ENCODE measurements around the gene HIPK1.
"Not testable (repeated sequence)": the region's sequence is repeated elsewhere in the genome, so short reads cannot be mapped to it uniquely, and the experiment has no call there.

The HIPK1 gene

GRCh38 chr1:114006825-114007224 is 77.7 kb downstream of the HIPK1 start:
- WGBS, 2 experiments = 91 to 94% methylated on average over 4 of the region's 4 CpGs
- H3K36me3 ChIP-seq (ENCODE audit: control insufficient read depth, insufficient read depth, low read length); H3K4me3 ChIP-seq (ENCODE audit: insufficient read depth, low read depth, low read length); H3K9me3 ChIP-seq (ENCODE audit: control insufficient read depth, low read length); H3K27ac ChIP-seq (ENCODE audit: insufficient read depth, low read depth, low read length, poor library complexity, severe bottlenecking); H3K27me3 ChIP-seq (ENCODE audit: control insufficient read depth, insufficient read depth, low read length, poor library complexity, severe bottlenecking): not testable (repeated sequence)
- peaks cover 23% of the 10 kb centered on the region for H3K4me1 ChIP-seq (ENCODE audit: control insufficient read depth, insufficient read depth, low read length)

GRCh38 chr1:114008480-114008941 is 79.4 kb downstream of the HIPK1 start:
- no peaks in the 10 kb centered on the region for H3K27me3 ChIP-seq (ENCODE audit: control insufficient read depth, insufficient read depth, low read length, poor library complexity, severe bottlenecking)
- no peaks in the 10 kb centered on the region for H3K36me3 ChIP-seq (ENCODE audit: control insufficient read depth, insufficient read depth, low read length)
- 53 to 61% methylated on average over 2 of the region's 2 CpGs for WGBS, 2 experiments
- H3K4me1 ChIP-seq (ENCODE audit: control insufficient read depth, insufficient read depth, low read length) = peaks cover 7% of the 10 kb centered on the region
- H3K27ac ChIP-seq (ENCODE audit: insufficient read depth, low read depth, low read length, poor library complexity, severe bottlenecking) = no peak overlapping the region
- no peak overlapping the region for H3K4me3 ChIP-seq (ENCODE audit: insufficient read depth, low read depth, low read length)
- no peaks in the 10 kb centered on the region for H3K9me3 ChIP-seq (ENCODE audit: control insufficient read depth, low read length)

DNA sequence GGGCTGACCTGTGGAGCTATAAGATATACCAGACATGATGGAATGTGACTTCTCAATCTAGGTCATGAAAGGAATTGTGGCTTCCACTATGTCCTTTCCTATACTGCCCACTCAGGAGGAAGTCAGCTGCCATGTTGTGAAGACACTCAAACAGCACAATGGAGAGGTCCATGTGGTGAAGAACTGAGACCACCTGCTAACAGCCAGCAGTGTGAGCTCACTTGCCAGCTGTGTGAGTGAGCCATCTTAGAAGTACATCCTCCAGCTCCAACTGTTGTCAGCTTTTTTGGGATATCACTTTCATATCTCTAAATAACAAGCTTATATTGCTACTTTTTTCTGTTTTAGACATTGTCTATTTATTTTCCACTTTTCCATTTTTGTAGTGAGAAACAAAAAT is 79.9 kb downstream of the HIPK1 start:
- Histone ChIP-seq H3K27me3 (ENCODE audit: control insufficient read depth, insufficient read depth, low read length, poor library complexity, severe bottlenecking) (no peaks in the 10 kb centered on the region), H3K9me3 (ENCODE audit: control insufficient read depth, low read length) (no peaks in the 10 kb centered on the region), H3K36me3 (ENCODE audit: control insufficient read depth, insufficient read depth, low read length) (no peaks in the 10 kb centered on the region), H3K4me1 (ENCODE audit: control insufficient read depth, insufficient read depth, low read length) (peaks cover 7% of the 10 kb centered on the region), H3K4me3 (ENCODE audit: insufficient read depth, low read depth, low read length) (no peak overlapping the region), H3K27ac (ENCODE audit: insufficient read depth, low read depth, low read length, poor library complexity, severe bottlenecking) (no peak overlapping the region)

DNA sequence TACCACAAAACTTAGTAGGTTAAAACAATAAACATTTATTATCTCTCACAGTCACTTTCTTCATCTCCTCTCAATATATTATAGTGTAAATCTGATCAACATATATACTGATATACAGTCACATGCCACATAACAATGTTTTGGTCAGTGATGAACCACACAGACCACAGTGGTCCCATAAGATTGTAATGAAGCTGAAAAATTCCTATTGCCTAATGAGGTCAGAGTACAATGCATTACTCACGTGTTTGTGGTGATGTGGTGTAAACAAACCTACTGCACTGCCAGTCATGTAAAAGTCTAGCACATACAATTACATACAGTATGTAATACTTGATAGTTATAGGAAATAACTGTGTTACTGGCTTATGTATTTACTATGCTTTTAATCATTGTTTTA is 80.3 kb downstream of the HIPK1 start:
- H3K9me3 ChIP-seq (ENCODE audit: control insufficient read depth, low read length) = no peaks in the 10 kb centered on the region
- no peak overlapping the region for H3K27ac ChIP-seq (ENCODE audit: insufficient read depth, low read depth, low read length, poor library complexity, severe bottlenecking)
- H3K27me3 ChIP-seq (ENCODE audit: control insufficient read depth, insufficient read depth, low read length, poor library complexity, severe bottlenecking) = no peaks in the 10 kb centered on the region
- WGBS, 2 experiments = 71% methylated on average over 1 of the region's 1 CpG
- H3K4me1 ChIP-seq (ENCODE audit: control insufficient read depth, insufficient read depth, low read length) = peaks cover 7% of the 10 kb centered on the region
- no peak overlapping the region for H3K4me3 ChIP-seq (ENCODE audit: insufficient read depth, low read depth, low read length)
- H3K36me3 ChIP-seq (ENCODE audit: control insufficient read depth, insufficient read depth, low read length) = no peaks in the 10 kb centered on the region

GRCh38 chr1:114010433-114011184 is 81.5 kb downstream of the HIPK1 start:
- Histone ChIP-seq H3K27me3 (ENCODE audit: control insufficient read depth, insufficient read depth, low read length, poor library complexity, severe bottlenecking) (no peaks in the 10 kb centered on the region), H3K4me1 (ENCODE audit: control insufficient read depth, insufficient read depth, low read length) (peaks cover 10% of the 10 kb centered on the region), H3K27ac (ENCODE audit: insufficient read depth, low read depth, low read length, poor library complexity, severe bottlenecking) (no peak overlapping the region), H3K36me3 (ENCODE audit: control insufficient read depth, insufficient read depth, low read length) (no peaks in the 10 kb centered on the region), H3K9me3 (ENCODE audit: control insufficient read depth, low read length) (no peaks in the 10 kb centered on the region), H3K4me3 (ENCODE audit: insufficient read depth, low read depth, low read length) (no peak overlapping the region)
- 78% methylated on average over 7 to 8 of the region's 9 CpGs for WGBS, 2 experiments

DNA sequence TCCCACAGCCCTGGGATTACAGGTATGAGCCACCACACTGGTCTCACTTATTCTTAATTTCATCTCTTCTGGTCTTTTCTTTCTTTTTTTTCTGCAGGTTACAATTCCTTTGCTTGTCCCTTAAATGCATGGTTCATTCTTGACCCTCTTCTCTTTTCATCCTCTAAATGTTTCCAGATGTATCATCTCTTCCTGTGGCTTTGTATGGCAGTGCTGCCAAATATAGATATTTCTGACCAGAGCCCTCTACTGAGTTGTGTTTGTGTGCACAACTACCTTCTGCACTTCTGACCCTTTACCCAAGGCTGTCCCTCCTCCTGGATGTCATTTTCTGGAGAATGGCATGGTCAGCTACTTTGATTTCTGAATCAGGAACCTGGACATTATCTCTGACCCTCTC is 82.7 kb downstream of the HIPK1 start:
- Histone ChIP-seq H3K27me3 (ENCODE audit: control insufficient read depth, insufficient read depth, low read length, poor library complexity, severe bottlenecking) (no peaks in the 10 kb centered on the region), H3K27ac (ENCODE audit: insufficient read depth, low read depth, low read length, poor library complexity, severe bottlenecking) (no peak overlapping the region), H3K9me3 (ENCODE audit: control insufficient read depth, low read length) (no peaks in the 10 kb centered on the region), H3K36me3 (ENCODE audit: control insufficient read depth, insufficient read depth, low read length) (no peaks in the 10 kb centered on the region), H3K4me3 (ENCODE audit: insufficient read depth, low read depth, low read length) (no peak overlapping the region), H3K4me1 (ENCODE audit: control insufficient read depth, insufficient read depth, low read length) (peaks cover 10% of the 10 kb centered on the region)

- Histone ChIP-seq H3K4me1 (ENCODE audit: control insufficient read depth, insufficient read depth, low read length) (peaks cover 3% of the 10 kb centered on the region), H3K4me3 (ENCODE audit: insufficient read depth, low read depth, low read length) (no peak overlapping the region), H3K9me3 (ENCODE audit: control insufficient read depth, low read length) (no peaks in the 10 kb centered on the region), H3K27me3 (ENCODE audit: control insufficient read depth, insufficient read depth, low read length, poor library complexity, severe bottlenecking) (no peaks in the 10 kb centered on the region), H3K36me3 (ENCODE audit: control insufficient read depth, insufficient read depth, low read length) (no peaks in the 10 kb centered on the region), H3K27ac (ENCODE audit: insufficient read depth, low read depth, low read length, poor library complexity, severe bottlenecking) (no peak overlapping the region)
- 59 to 67% methylated on average over 2 of the region's 2 CpGs for WGBS, 2 experiments
These were observed 86.0 kb downstream of the HIPK1 start for GRCh38 chr1:114015075-114015474.

DNA sequence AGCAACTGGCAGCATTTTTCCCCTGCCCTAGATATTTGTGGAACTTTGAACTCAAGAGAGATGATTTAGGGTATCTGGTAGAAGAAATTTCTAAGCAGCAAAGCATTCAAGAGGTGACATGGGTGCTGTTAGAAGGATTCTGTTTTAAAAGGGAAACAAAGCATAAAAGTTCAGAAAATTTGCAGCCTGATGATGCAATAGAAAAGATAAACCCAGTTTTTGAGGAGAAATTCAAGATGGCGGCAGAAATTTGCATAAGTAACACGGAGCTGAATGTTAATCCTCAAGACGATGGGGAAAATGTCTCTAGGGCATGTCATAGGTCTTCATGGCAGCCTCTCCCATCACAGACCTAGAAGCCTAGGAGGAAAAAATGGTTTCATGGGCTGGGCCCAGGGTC is 90.6 kb downstream of the HIPK1 start:
- not testable (repeated sequence) for H3K9me3 ChIP-seq (ENCODE audit: control insufficient read depth, low read length); H3K27me3 ChIP-seq (ENCODE audit: control insufficient read depth, insufficient read depth, low read length, poor library complexity, severe bottlenecking); H3K4me3 ChIP-seq (ENCODE audit: insufficient read depth, low read depth, low read length); H3K36me3 ChIP-seq (ENCODE audit: control insufficient read depth, insufficient read depth, low read length); H3K27ac ChIP-seq (ENCODE audit: insufficient read depth, low read depth, low read length, poor library complexity, severe bottlenecking)
- WGBS, 2 experiments = 91 to 95% methylated on average over 3 of the region's 3 CpGs
- H3K4me1 ChIP-seq (ENCODE audit: control insufficient read depth, insufficient read depth, low read length) = peaks cover 15% of the 10 kb centered on the region

GRCh38 chr1:114021665-114022099 is 92.6 kb downstream of the HIPK1 start:
- no peaks in the 10 kb centered on the region for H3K36me3 ChIP-seq (ENCODE audit: control insufficient read depth, insufficient read depth, low read length)
- H3K27ac ChIP-seq (ENCODE audit: insufficient read depth, low read depth, low read length, poor library complexity, severe bottlenecking) = no peak overlapping the region
- 76 to 81% methylated on average over 4 of the region's 4 CpGs for WGBS, 2 experiments
- H3K4me3 ChIP-seq (ENCODE audit: insufficient read depth, low read depth, low read length) = no peak overlapping the region
- H3K4me1 ChIP-seq (ENCODE audit: control insufficient read depth, insufficient read depth, low read length) = peaks cover 12% of the 10 kb centered on the region
- no peaks in the 10 kb centered on the region for H3K9me3 ChIP-seq (ENCODE audit: control insufficient read depth, low read length)
- H3K27me3 ChIP-seq (ENCODE audit: control insufficient read depth, insufficient read depth, low read length, poor library complexity, severe bottlenecking) = no peaks in the 10 kb centered on the region

DNA sequence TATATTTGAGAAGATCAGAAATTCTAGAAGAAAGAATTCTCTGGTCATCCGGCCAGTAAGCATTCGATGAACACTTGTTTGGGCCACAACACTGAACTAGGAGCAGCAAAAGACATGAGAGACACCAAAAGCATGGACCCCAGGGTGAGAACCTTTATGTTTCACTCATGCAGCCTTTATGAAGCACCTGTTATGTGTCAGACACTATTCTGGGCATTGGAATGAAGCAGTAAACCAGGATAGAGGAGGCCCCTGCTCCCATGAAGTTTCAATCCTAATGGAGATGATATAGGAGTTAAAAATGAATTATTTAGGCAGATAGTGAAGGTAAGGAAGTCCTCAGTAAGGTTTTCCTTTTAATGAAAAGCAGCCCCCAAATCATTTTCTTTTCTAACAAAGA is 93.8 kb downstream of the HIPK1 start:
- WGBS, 2 experiments = 94 to 99% methylated on average over 2 of the region's 2 CpGs
- Histone ChIP-seq H3K27me3 (ENCODE audit: control insufficient read depth, insufficient read depth, low read length, poor library complexity, severe bottlenecking) (no peaks in the 10 kb centered on the region), H3K36me3 (ENCODE audit: control insufficient read depth, insufficient read depth, low read length) (no peaks in the 10 kb centered on the region), H3K4me1 (ENCODE audit: control insufficient read depth, insufficient read depth, low read length) (peaks cover 12% of the 10 kb centered on the region), H3K4me3 (ENCODE audit: insufficient read depth, low read depth, low read length) (no peak overlapping the region), H3K9me3 (ENCODE audit: control insufficient read depth, low read length) (no peaks in the 10 kb centered on the region), H3K27ac (ENCODE audit: insufficient read depth, low read depth, low read length, poor library complexity, severe bottlenecking) (no peak overlapping the region)

DNA sequence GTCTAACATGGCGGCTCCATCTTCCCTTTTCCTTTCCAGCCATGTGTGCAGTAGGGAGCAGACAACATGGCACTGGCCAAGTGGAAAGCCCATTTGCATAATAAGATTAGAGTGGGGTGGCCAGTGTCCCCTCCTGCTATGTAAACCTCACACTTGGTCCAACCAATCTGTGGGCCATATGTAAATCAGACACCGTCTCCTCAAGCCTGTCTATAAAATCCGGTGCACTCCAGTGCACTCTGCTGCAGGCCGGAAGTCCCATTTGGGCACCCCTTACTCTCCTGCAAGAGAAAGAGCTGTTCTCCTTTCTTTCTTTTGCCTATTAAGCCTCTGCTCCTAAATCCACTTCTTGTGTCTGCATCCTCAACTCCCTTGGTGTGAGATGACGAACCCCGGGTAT is 94.3 kb downstream of the HIPK1 start:
- Histone ChIP-seq H3K27ac (ENCODE audit: insufficient read depth, low read depth, low read length, poor library complexity, severe bottlenecking) (peak overlapping the region; percentile 85), H3K4me1 (ENCODE audit: control insufficient read depth, insufficient read depth, low read length) (peaks cover 12% of the 10 kb centered on the region), H3K4me3 (ENCODE audit: insufficient read depth, low read depth, low read length) (no peak overlapping the region), H3K9me3 (ENCODE audit: control insufficient read depth, low read length) (no peaks in the 10 kb centered on the region), H3K27me3 (ENCODE audit: control insufficient read depth, insufficient read depth, low read length, poor library complexity, severe bottlenecking) (no peaks in the 10 kb centered on the region), H3K36me3 (ENCODE audit: control insufficient read depth, insufficient read depth, low read length) (no peaks in the 10 kb centered on the region)
- 76 to 83% methylated on average over 4 to 6 of the region's 6 CpGs for WGBS, 2 experiments

Measured in ectodermal cell (in vitro differentiated cells).